HG03571 (cell line): ENCODE data around the gene TLR9.
A peak's percentile ranks its signal among the peaks of the same experiment; 100 is the strongest.

Source experiments
- ATAC-seq: cut with Tn5 transposase; IDR thresholded peaks from one replicate; pipeline ENCODE4 v1.9.1; 2021; ENCODE audit not compliant: unreplicated experiment

Gene TLR9

DNA sequence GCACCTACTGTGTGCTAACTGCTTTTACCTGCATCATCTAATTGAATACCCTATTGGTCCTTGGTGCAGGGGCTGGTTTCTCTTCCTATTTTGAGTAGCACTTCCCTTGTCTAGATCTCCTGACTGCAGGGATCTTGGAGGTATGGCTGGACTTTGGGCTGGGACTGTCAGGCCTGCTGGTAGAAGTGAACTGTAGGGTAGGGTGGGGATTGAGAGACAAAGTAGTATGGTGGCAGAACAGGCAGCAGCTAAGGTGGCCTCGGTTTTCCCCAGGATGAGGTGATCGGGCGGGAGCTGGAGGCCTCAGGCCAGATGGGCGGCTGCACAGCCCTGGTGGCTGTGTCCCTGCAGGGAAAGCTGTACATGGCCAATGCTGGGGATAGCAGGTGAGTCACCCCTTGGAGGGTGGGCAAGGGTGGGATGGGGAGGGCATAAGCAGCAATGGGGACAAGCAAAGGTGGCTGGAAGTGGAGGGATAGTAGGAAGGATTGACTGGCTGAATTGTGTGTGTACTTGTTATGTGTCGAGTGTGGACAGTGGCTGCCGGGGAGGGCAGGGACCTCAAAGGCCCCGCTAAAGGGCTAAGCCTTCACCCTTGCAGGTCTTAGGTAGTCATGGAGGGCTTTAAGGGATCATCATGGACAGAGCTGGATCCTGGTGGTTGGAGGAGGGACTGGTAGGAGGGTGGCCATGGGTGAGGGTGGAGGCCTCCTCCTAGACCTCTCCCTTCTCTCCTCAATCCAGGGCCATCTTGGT, 22.1 kb upstream of the TLR9 start:
- no peak for ATAC-seq

DNA sequence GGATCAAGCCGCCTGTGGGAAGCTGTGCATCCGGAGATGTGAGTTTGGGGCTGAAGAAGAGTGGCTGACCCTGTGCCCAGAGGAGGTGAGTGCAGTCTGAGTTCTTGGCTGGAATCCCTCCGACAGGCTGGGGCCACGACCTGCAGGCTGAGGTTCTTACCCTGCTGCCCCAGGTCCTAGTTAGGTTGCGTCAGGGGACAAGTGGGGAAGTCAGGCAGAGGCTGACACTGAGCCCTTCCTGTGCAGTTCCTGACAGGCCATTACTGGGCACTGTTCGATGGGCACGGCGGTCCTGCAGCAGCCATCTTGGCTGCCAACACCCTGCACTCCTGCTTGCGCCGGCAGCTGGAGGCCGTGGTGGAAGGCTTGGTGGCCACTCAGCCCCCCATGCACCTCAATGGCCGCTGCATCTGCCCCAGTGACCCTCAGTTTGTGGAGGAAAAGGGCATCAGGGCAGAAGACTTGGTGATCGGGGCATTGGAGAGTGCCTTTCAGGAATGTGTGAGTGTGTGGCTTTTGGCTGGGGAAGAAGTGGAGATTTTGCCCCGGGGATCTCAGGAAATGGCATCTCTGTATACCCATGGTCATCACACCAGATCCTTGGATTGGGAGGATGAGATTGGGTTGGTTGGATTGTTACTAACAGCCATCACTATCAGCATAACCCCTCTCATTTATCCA, 21.4 kb upstream of the TLR9 start:
- no peak for ATAC-seq

DNA sequence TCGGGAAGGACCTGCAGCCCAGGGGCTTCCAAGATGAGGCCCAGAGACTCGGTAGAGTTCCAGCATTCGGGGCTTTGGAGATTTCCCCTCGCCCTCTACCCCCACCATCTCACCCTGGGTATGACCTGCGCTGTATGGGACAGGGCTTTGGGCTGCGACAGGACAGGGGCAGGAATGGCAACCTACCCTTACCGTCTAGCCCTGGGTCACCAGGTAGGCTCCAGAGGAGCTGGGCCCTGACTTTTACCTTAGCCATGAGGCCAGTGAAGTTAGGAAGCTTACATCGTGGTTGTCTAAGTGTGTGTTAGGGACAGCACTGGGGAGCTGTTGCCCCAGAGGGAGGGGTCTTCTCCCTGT, 20.8 kb upstream of the TLR9 start:
- no peak for ATAC-seq

GRCh38 chr3:52245322-52246263, 20.1 kb upstream of the TLR9 start, which contains the start of gene PPM1M:
Gene PPM1M (plus strand): TSS chr3:52245759. CDS start chr3:52245825, 66 bp downstream.
- ATAC-seq = no peak

- ATAC-seq = peak; percentile 40
Observed at GRCh38 chr3:52243791-52244628, 18.6 kb upstream of the TLR9 start.

GRCh38 chr3:52242039-52242438, 16.6 kb upstream of the TLR9 start:
- ATAC-seq = no peak

- ATAC-seq = no peak
Observed at GRCh38 chr3:52240886-52241370, 15.5 kb upstream of the TLR9 start.

DNA sequence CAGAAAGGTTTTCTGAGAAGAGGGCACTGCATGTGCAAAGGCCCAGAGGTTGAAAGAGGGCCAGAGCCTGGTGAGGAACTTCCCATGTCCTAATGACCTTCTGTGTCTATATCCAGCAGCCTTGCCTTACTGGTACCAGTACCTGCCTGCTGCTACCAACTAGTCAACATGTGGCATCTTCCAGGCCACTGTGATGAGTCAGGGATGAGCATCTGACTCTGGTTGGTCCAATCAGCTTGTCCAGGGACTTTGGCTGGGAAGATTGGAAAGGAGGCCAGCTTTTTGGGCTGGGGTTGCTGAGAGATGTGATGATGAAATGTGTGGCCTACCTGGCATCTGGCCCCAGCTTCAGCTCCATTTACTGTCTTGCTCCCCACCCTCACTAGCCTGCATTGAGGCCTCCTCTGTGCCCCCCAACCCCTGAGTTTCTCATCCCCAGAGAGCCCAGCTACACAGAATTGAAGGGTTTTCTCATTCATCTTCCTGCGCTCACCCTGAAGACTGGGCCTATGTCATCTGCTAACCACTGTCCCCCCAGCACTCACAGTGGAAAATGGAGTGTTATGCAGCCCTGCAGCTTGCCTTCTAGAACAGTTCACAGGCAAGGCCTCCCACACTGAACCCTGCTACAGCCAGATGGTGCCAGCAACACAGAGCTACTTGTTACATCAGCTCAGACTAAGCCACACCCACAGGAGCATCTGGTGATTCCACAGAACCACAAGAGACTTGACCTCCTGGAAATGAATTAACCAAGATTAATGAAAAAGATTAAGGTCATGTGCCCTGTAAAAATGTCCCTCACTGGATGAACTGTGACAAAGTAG, 14.8 kb upstream of the TLR9 start:
- ATAC-seq = no peak

GRCh38 chr3:52238761-52239701, 13.6 kb upstream of the TLR9 start, which contains the start of gene TWF2:
Gene TWF2 (minus strand): TSS chr3:52239158. CDS start chr3:52239016, 142 bp downstream.
- ATAC-seq = peak; percentile 65

DNA sequence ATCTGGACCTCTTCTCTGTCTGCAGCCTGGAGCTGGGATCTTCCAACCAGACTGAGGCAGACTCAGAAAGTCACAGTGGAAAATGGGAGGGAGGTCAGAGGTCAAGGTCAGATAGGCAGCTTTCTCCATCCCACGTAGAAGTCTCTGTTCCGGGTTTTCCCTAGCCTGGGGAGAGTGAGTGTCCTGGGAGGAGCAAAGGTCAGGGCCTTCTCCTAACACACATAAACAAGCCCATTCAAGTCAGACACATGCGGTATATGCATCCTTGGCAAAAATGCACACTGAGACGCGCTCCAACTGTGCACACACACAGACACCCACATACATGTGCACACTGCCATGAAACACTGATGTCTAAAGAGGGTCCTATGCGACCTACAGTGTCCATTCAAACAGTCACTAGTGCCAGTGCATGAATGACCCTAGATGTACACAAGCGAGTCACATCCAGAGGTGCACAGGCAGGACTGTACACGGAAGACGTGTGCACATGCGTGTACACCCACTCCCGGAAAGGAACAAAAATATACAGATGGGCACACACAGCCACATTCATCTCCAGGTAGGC, 12.8 kb upstream of the TLR9 start:
- ATAC-seq = no peak

DNA sequence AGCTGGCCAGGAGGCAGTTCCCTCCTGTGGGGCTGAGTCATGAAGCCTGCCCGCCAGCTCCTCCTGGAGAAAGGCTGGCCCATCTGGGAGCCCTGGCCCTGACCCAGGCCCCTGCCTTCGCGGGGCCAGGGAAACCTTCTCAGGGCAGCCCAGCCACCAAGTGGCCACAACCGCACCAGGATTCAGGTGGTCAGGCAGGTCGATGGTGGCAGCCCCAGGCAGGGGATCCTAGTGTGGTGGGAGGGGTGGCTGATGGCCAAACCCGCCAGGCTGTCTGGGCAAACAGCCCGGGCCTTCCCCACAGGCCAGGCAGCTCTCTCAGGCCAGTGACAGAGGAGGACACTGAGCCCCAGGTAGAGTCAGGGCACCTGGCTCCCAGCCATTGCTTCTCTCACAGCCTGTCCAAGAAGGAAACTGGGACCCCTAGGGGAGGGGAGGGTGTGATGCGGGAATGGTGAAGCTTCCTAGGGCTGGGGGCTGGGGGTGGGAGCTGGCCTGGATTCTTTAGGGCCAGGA, 12.3 kb upstream of the TLR9 start:
- ATAC-seq = no peak

DNA sequence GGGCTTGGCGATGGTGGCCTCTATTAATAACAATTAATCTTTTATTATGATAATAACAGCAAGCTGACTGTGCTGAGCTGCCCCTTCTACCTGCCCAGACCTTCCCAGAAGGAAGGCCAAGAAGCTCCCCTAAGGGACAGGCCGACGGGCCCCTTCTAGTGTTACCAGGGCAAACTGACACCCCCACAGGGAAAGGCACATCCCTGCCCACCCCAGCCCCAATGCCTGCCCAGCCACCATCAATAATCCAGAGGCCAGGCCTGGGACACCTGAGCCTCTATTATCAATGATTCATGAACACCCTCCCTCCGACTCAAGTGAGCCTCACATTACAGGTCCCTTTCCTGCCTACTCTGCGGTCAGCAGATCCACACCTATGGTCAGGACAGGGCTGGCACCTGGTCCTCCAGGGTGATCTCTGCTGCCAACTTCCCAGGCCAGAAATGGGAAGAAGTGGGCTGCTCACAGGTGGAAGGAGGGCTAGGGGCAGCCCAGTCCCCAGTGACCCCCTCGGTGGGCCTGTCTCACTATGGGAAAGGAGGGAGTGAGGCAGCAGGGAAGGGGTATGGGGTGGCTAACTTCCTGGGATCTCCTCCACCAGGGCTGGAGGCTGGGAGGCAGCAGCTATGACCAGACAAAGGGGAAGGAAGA, 11.7 kb upstream of the TLR9 start:
- ATAC-seq = no peak

DNA sequence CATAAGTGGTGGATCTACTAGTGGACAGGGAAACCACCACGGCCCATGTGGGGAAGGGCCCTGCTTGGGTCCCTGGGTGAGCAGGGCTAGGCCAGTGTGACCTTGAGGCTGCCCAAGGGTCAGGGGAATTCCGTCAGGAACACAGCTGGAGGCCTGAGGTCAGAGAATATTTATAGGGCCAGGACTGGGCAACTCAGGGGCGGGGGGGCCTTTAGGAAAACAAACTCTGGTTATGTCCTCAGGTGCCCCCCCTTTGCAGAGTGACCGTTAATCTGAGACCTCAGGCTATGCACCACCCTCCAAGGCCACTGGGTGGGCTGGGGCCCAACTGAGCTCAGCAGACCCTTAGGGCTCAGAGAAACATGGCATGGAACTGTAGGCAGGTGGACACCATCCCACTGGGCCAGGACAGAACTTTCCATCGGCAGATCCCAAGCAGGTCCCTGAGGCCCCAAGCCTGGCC, 11.0 kb upstream of the TLR9 start:
- no peak for ATAC-seq

DNA sequence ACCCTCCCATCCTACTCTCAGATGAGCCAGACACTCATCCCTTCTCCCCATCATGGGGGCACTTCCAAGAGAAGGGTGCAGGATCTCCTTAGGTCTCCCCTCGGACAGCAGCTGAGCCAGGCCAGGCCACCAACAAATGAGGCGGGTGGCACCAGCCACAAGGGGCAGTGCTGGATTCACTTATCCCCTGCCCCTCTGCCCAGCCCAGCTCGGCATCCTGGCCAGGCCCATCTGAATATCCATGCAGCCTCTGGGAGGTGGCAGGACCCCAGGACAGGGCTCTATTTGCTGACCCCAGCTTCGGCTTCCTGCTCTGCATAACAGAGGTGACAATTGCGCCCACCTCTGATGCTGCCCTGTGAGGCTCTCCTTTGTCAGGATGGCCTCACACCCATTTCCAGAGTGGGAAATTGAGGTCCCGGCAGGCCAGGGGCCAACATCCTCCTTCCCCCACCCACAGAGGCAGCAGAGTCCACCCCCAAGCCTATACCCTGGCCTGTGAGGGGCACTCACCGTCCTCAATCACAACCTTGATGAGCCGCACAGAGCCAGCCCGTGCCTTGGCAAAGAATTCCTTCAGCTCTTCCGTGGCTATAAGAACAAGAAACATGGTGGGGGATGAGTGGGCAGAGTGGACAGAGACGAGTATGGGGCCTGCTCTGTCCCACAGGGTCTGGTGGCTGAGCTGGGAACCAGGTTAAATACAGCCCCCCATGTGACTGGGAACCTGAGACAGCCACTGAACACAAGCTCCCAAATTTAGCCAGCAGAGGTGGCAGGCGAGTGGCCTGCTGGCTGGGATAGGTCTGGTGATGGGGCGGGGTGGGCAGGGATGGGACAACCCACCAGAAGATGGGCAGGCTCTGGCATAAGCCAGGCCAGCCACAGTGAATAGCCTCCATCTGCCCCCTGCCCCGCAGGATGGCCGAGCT, 9.3 kb upstream of the TLR9 start:
- ATAC-seq = no peak

GRCh38 chr3:52233968-52234367, 8.5 kb upstream of the TLR9 start:
- ATAC-seq = no peak

DNA sequence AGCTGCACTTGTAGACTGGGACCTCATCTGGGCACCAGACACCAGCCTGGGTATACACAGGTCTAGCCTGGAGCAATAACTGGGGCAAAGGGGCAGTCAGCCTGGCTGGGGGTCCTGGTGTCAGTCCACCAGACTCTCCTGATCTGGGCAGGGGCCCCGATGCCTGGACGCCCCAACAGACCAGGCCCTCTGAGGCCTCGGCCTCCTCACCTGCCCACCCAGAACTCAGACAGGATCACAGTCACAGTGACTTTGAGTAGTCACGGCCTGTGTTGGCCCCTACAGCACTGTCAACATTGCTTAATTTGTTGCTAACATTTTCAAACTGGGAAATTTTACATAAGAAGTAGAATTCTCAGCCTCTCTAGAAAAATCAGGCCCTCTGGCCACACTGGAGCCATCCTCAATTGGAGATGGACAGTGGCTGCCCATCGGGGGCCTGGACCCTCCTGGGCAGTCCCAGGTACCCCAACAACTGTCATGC, 7.7 kb upstream of the TLR9 start:
- ATAC-seq = no peak
